CD4-positive, alpha-beta memory T cell (primary cell): ENCODE measurements around the gene SLC8A3. TPM values are rescaled to one million over a fixed set of nuclear protein-coding genes. Genes with fewer than 3 reads are reported as not detected.

ENCODE experiments used
- CTCF ChIA-PET: fragments of 350-600 bp; sonication (Branson Sonifier 250); formaldehyde crosslinking; loops from one replicate; lab custom pipeline; 2021; ENCODE audit warnings: inconsistent platforms; ENCODE audit not compliant: partially characterized antibody; lab: Charles Lee
- POLR2A ChIA-PET: fragments of 350-600 bp; sonication (Branson Sonifier 250); formaldehyde crosslinking; loops from one replicate; lab custom pipeline; 2021; ENCODE audit not compliant: partially characterized antibody; lab: Charles Lee
- DNase-seq, 5 donors: peaks; one replicate each; pipeline versions ENCODE4 v3.0.0 to v3.0.0-alpha.2; 2020 to 2022; ENCODE audit warnings: mixed read lengths in 1 of 5
- H3K27ac ChIP-seq: one replicate; pipeline ENCODE4 v1.7.0; 2013; ENCODE audit warnings: low read depth, low read length
- H3K27me3 ChIP-seq: 2 replicates; pipeline ENCODE4 v1.7.0; 2013; ENCODE audit warnings: mild to moderate bottlenecking, low read length, moderate library complexity; ENCODE audit not compliant: insufficient read depth
- H3K36me3 ChIP-seq: 2 replicates; pipeline ENCODE4 v1.7.0; 2013; ENCODE audit warnings: mild to moderate bottlenecking, low read length, moderate library complexity; ENCODE audit not compliant: insufficient read depth
- H3K4me1 ChIP-seq: 2 replicates; pipeline ENCODE4 v1.7.0; 2013; ENCODE audit warnings: mild to moderate bottlenecking, low read length, moderate library complexity; ENCODE audit not compliant: insufficient read depth
- H3K4me3 ChIP-seq, 2 donors: one replicate each; pipeline ENCODE4 v1.7.0; 2013; ENCODE audit warnings: low read length in 2 of 2, mild to moderate bottlenecking in 1 of 2
- H3K9me3 ChIP-seq, 2 donors: one replicate each; pipeline ENCODE4 v1.7.0; 2013; ENCODE audit warnings: low read length in 2 of 2, control low read depth in 1 of 2; ENCODE audit not compliant: control insufficient read depth in 1 of 2
- H3K27ac Mint-ChIP-seq, 7 donors: one replicate each; pipeline ENCODE4 v1.8.0; 2020 to 2021; ENCODE audit warnings: mixed read lengths in 7 of 7, mild to moderate bottlenecking in 6 of 7, inconsistent platforms in 3 of 7, moderate library complexity in 3 of 7
- H3K27me3 Mint-ChIP-seq, 2 donors: one replicate each; pipeline ENCODE4 v1.8.0; 2020 to 2021; ENCODE audit warnings: mixed read lengths in 2 of 2
- H3K36me3 Mint-ChIP-seq, 2 donors: one replicate each; pipeline ENCODE4 v1.8.0; 2020 to 2021; ENCODE audit warnings: mixed read lengths in 2 of 2, inconsistent platforms in 1 of 2, mild to moderate bottlenecking in 1 of 2
- H3K4me1 Mint-ChIP-seq, 4 donors: one replicate each; pipeline ENCODE4 v1.8.0; 2020 to 2021; ENCODE audit warnings: mixed read lengths in 4 of 4, mild to moderate bottlenecking in 1 of 4
- H3K4me3 Mint-ChIP-seq, 8 donors: one replicate each; pipeline ENCODE4 v1.8.0; 2020 to 2021; ENCODE audit warnings: mixed read lengths in 8 of 8, mild to moderate bottlenecking in 7 of 8, moderate library complexity in 6 of 8, inconsistent platforms in 3 of 8
- H3K9me3 Mint-ChIP-seq, 8 donors: one replicate each; pipeline ENCODE4 v1.8.0; 2020 to 2021; ENCODE audit warnings: mixed read lengths in 8 of 8, mild to moderate bottlenecking in 5 of 8, inconsistent platforms in 3 of 8, moderate library complexity in 1 of 8
- intact Hi-C: fragments of 100-400 bp; cut with micrococcal nuclease; formaldehyde crosslinking; loops from one replicate; pipeline ENCODE4 v1.15.1; 2023
- polyA plus RNA-seq, 2 donors: library from polyadenylated mRNA; unstranded; fragments of 300-500 nt; fragmentation: Illumina TruSeq; gene quantifications; one replicate each; pipeline ENCODE4 v1.2.3, GENCODE V29; 2021
- total RNA-seq, 2 experiments: library from RNA; stranded (reverse); gene quantifications; one replicate each; pipeline ENCODE4 v1.2.3, GENCODE V29; 2021

SLC8A3 gene
- total and polyA plus RNA-seq, 4 experiments from 2014 or later: not detected

- CTCF ChIA-PET: interaction anchor here (1.3 kb wide), 1 partner anchor 9 kb away, joined by 5 read pairs; no protein-coding TSS in a partner anchor
- Histone ChIP-seq H3K9me3 (no peaks in the 10 kb centered on the region), H3K4me1 (no peaks in the 10 kb centered on the region), H3K36me3 (no peaks in the 10 kb centered on the region), H3K27ac (no peak overlapping the region), H3K27me3 (no peaks in the 10 kb centered on the region), H3K4me3 (no peak overlapping the region)
- POLR2A ChIA-PET: no interaction called here
- Mint-ChIP-seq H3K27me3 (peaks cover 7 to 12% of the 10 kb centered on the region in 2 donors), H3K9me3 (no peaks in the 10 kb centered on the region), H3K36me3 (no peaks in the 10 kb centered on the region), H3K27ac (no peak overlapping the region), H3K4me1 (peaks cover 0 to 6% (median 4%) of the 10 kb centered on the region in 4 donors), H3K4me3 (no peak overlapping the region)
- DNase-seq: no peak
- intact Hi-C loops: loop anchor here (10.0 kb wide), 1 partner anchor 285 kb away; no protein-coding TSS in a partner anchor
Observed at GRCh38 chr14:70019695-70020094, 169.1 kb downstream of the SLC8A3 start.

GRCh38 chr14:70018713-70019211, 170.0 kb downstream of the SLC8A3 start:
- DNase-seq: no peak
- H3K27ac Mint-ChIP-seq: peak overlapping the region in 1 of 7 donors; percentile 25
- H3K4me1 Mint-ChIP-seq: peaks cover 0 to 6% (median 4%) of the 10 kb centered on the region in 4 donors
- intact Hi-C loops: no loop called here
- no peaks in the 10 kb centered on the region for H3K9me3 Mint-ChIP-seq
- Histone ChIP-seq H3K27ac (no peak overlapping the region), H3K36me3 (no peaks in the 10 kb centered on the region), H3K4me3 (no peak overlapping the region), H3K9me3 (no peaks in the 10 kb centered on the region), H3K4me1 (no peaks in the 10 kb centered on the region), H3K27me3 (no peaks in the 10 kb centered on the region)
- H3K36me3 Mint-ChIP-seq: no peaks in the 10 kb centered on the region
- peaks cover 10 to 17% of the 10 kb centered on the region in 2 donors for H3K27me3 Mint-ChIP-seq
- H3K4me3 Mint-ChIP-seq: peak overlapping the region in 5 of 8 donors; percentile 9 to 43 (median 13)
- POLR2A ChIA-PET: no interaction called here
- CTCF ChIA-PET: interaction anchor here (1.3 kb wide), 1 partner anchor 10 kb away, joined by 5 read pairs; no protein-coding TSS in a partner anchor

- H3K4me3 Mint-ChIP-seq: peak overlapping the region in 3 of 8 donors; percentile 0 to 38 (median 16)
- ChIA-PET POLR2A (no interaction called here), CTCF (interaction anchor here (1.3 kb wide), 1 partner anchor 10 kb away, joined by 5 read pairs; no protein-coding TSS in a partner anchor)
- H3K27me3 Mint-ChIP-seq: peaks cover 10 to 15% of the 10 kb centered on the region in 2 donors
- DNase-seq: no peak
- H3K36me3 ChIP-seq: no peaks in the 10 kb centered on the region
- H3K9me3 Mint-ChIP-seq: no peaks in the 10 kb centered on the region
- H3K9me3 ChIP-seq: no peaks in the 10 kb centered on the region
- no peaks in the 10 kb centered on the region for H3K36me3 Mint-ChIP-seq
- no peak overlapping the region for H3K27ac Mint-ChIP-seq
- no peak overlapping the region for H3K4me3 ChIP-seq
- H3K4me1 Mint-ChIP-seq: peaks cover 0 to 6% (median 4%) of the 10 kb centered on the region in 4 donors
- intact Hi-C loops: no loop called here
- no peaks in the 10 kb centered on the region for H3K27me3 ChIP-seq
- no peak overlapping the region for H3K27ac ChIP-seq
- no peaks in the 10 kb centered on the region for H3K4me1 ChIP-seq
Observed at GRCh38 chr14:70018230-70018629, 170.5 kb downstream of the SLC8A3 start.

- H3K4me3 Mint-ChIP-seq: no peak overlapping the region
- no peaks in the 10 kb centered on the region for H3K36me3 ChIP-seq
- DNase-seq: no peak
- H3K36me3 Mint-ChIP-seq: no peaks in the 10 kb centered on the region
- H3K27me3 ChIP-seq: no peaks in the 10 kb centered on the region
- no peaks in the 10 kb centered on the region for H3K9me3 Mint-ChIP-seq
- no peaks in the 10 kb centered on the region for H3K9me3 ChIP-seq
- intact Hi-C loops: no loop called here
- H3K27me3 Mint-ChIP-seq: peaks cover 11 to 21% of the 10 kb centered on the region in 2 donors
- no peak overlapping the region for H3K4me3 ChIP-seq
- no peak overlapping the region for H3K27ac Mint-ChIP-seq
- POLR2A ChIA-PET: no interaction called here
- H3K4me1 Mint-ChIP-seq: peaks cover 0 to 6% (median 3%) of the 10 kb centered on the region in 4 donors
- CTCF ChIA-PET: interaction anchor here (1.4 to 1.5 kb wide), 2 partner anchors 13 to 196 kb away, joined by 3 to 5 read pairs; no protein-coding TSS in a partner anchor
- H3K4me1 ChIP-seq: no peaks in the 10 kb centered on the region
- H3K27ac ChIP-seq: no peak overlapping the region
Observed at GRCh38 chr14:70014406-70015095, 174.2 kb downstream of the SLC8A3 start.

GRCh38 chr14:70013271-70013873, 175.4 kb downstream of the SLC8A3 start:
- CTCF ChIA-PET: interaction anchor here (1.2 to 1.4 kb wide), 2 partner anchors 15 to 195 kb away, joined by 3 read pairs; no protein-coding TSS in a partner anchor
- Mint-ChIP-seq H3K27ac (no peak overlapping the region), H3K36me3 (no peaks in the 10 kb centered on the region)

GRCh38 chr14:70011708-70012107, 177.0 kb downstream of the SLC8A3 start:
- intact Hi-C loops: no loop called here
- Mint-ChIP-seq H3K9me3 (no peaks in the 10 kb centered on the region), H3K4me3 (no peak overlapping the region), H3K36me3 (no peaks in the 10 kb centered on the region), H3K27ac (no peak overlapping the region), H3K4me1 (no peaks in the 10 kb centered on the region), H3K27me3 (peaks cover 11 to 19% of the 10 kb centered on the region in 2 donors)
- CTCF ChIA-PET: no interaction called here
- POLR2A ChIA-PET: no interaction called here
- Histone ChIP-seq H3K36me3 (no peaks in the 10 kb centered on the region), H3K27ac (no peak overlapping the region), H3K27me3 (no peaks in the 10 kb centered on the region), H3K9me3 (no peaks in the 10 kb centered on the region), H3K4me1 (no peaks in the 10 kb centered on the region), H3K4me3 (no peak overlapping the region)
- no peak for DNase-seq

More at GRCh38 chr14:70013271-70013873, 175.4 kb downstream of the SLC8A3 start:
- POLR2A ChIA-PET: no interaction called here
- DNase-seq: no peak
- Histone ChIP-seq H3K27ac (no peak overlapping the region), H3K27me3 (no peaks in the 10 kb centered on the region), H3K4me1 (no peaks in the 10 kb centered on the region), H3K9me3 (no peaks in the 10 kb centered on the region), H3K36me3 (no peaks in the 10 kb centered on the region), H3K4me3 (no peak overlapping the region)
- Mint-ChIP-seq H3K4me1 (peaks cover 0 to 6% (median under 1%) of the 10 kb centered on the region in 4 donors), H3K27me3 (peaks cover 11 to 21% of the 10 kb centered on the region in 2 donors), H3K9me3 (no peaks in the 10 kb centered on the region), H3K4me3 (no peak overlapping the region)
- intact Hi-C loops: no loop called here

GRCh38 chr14:70011098-70011497, 177.7 kb downstream of the SLC8A3 start:
- CTCF ChIA-PET: no interaction called here
- no peaks in the 10 kb centered on the region for H3K4me1 Mint-ChIP-seq
- no peak overlapping the region for H3K4me3 Mint-ChIP-seq
- no peaks in the 10 kb centered on the region for H3K27me3 ChIP-seq
- no peaks in the 10 kb centered on the region for H3K36me3 ChIP-seq
- no peaks in the 10 kb centered on the region for H3K36me3 Mint-ChIP-seq
- H3K27me3 Mint-ChIP-seq: peaks cover 11 to 17% of the 10 kb centered on the region in 2 donors
- H3K27ac Mint-ChIP-seq: no peak overlapping the region
- no peaks in the 10 kb centered on the region for H3K9me3 ChIP-seq
- H3K27ac ChIP-seq: no peak overlapping the region
- H3K9me3 Mint-ChIP-seq: no peaks in the 10 kb centered on the region
- H3K4me3 ChIP-seq: no peak overlapping the region
- POLR2A ChIA-PET: no interaction called here
- H3K4me1 ChIP-seq: no peaks in the 10 kb centered on the region
- intact Hi-C loops: no loop called here
- DNase-seq: no peak
